ENCODE measurements around the gene CD300LB.

CD300LB gene

DNA sequence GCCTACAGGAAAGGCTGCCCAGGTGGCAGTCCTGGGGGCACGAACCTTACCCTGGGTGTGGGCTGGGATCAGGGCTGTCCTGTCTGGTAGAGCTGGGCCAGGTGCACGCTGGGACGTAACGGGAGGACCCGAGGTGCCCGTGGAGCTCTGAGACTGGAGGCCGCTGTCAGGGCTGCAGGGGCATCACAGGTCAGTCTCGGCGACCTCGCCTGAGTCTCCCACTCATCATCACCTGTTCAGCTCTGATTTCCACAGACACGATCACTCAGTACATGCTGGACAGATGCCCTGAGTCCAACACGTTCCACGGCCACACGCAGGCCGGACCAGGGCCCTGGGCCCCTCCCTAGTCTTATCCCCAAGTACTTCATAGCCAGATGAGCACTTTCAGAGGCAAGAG is 19.3 kb upstream of the CD300LB start:
- no peak for DNase-seq (ENCODE audit: low read depth in 4 of 4, low spot score in 1 of 4)

DNA sequence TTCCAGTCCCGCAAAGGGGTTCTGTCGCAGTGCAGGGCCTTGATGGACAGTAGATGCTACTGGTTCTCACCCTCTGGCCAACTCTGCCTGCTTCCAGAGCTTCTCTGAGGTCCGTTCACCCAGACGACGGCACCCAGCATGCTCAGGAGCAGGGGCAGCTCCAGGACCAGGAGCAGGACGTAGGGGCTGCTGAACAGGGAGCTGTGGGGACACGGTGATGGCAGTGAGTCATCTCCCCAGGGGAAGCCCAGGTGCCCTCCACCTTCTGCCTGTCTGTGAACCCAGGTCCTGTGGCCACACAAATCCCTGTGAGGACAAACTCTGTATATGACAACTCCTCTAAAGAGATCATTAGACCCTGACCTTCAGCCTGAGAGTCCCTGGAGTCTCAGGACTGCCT is 18.1 kb upstream of the CD300LB start:
- DNase-seq (ENCODE audit: low read depth in 4 of 4, low spot score in 1 of 4), result no peak

DNA sequence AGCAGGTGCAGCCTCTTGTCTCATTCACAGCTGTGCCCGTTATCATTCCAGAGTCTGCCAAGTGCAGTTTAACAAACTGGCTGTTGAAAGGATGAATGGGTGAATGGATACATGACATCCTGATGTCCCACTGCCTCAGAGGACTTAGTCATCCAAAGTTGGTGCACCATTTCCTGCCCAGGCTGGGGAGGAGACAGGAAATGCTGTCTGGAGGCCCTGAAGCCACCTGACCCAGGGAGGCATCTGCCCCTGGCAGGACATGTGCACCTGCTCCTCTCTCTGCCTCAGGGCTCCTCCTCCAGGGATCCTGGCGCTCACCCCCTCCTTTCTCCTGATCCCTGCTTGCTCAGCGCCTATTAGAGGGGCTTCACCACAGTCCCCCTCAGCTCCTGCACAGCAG is 16.5 kb upstream of the CD300LB start:
- no peak for DNase-seq (ENCODE audit: low read depth in 4 of 4, low spot score in 1 of 4)

- no peak for DNase-seq (ENCODE audit: low read depth in 4 of 4, low spot score in 1 of 4)
Measured at GRCh38 chr17:74547264-74547663, 16.0 kb upstream of the CD300LB start.

DNA sequence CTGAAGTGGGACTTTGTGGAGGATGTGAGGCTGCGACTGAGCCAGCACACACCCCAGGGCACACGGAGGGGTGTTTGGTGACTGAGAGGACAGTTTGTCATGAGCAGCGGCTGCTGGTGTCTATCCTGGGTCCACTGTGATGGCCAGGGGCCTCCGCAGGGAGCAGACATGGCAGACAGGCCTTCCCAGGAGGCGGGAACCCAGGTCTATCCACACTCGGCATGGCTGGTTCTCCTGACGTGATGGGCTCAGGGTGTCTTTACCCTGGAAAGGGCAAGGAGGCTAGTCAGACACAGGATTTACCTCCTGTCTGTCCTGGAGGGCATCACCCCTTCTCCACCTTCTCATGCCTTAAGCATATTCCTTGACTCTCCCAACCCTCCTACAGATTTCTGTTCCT is 15.3 kb upstream of the CD300LB start:
- no peak for DNase-seq (ENCODE audit: low read depth in 4 of 4, low spot score in 1 of 4)

DNA sequence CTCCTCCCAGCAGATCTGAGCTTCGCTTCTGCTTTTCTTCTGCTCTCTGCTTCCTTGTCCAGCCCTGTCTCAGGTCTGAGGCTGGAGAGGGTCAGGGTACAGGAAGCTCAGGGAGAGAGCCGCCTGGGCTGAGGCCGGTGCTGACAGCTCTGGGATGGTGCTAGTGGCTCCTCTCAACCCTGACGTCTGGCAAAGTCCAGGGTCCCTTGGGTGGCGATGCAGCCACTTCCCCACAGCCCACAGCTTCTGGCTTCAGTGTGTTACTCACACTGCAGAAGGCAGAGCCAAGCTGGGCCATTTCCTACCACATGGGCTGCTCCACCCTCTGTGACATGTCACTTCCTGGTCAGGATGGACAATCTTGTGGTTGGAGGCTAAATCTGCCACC is 14.6 kb upstream of the CD300LB start, which contains the start of gene CD300C:
TSS of gene CD300C (minus strand) at position 273 of the 388 bp plus-strand sequence. CDS start 333 bp downstream, outside the sequence.
- DNase-seq (ENCODE audit: low read depth in 4 of 4, low spot score in 1 of 4), result no peak

DNA sequence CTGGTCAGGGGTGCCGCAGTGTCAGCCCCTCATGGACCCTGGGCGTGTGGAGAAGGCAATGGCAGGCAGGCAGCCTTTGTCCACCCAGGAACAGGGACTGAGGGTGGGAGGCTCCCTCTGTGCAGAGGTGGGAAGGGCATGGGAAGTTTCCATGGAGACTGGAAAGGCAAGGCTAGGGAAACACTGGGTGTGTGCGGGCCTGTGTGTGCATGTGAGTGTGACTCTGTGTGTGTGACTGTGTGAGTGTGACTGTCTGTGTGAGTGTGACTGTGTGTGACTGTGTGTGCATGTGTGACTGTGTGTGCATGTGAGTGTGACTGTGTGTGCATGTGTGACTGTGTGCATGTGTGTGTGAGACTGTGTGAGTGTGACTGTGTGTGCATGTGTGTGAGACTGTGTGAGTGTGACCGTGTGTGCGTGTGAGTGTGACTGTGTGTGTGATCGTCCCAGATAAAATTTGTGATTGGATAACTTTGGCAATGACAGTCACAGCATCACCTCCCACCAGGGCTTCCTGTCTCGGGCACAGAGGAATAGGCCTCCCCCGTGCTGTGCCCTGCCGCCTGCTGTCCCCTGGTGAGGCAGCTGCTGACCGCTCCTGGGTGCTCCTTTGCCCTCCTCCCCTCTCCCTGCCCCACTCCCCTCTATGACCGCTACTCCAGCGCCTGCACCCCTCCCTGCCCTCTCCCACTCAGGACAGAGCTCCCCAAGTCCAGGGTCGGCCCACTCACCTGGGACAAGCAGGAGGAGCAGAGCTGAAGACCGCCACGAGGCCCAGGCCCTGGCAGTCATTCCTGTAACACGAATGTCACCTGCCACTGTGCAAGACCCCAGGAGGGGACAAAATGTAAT is 13.9 kb upstream of the CD300LB start:
- DNase-seq (ENCODE audit: low read depth in 4 of 4, low spot score in 1 of 4), result no peak

GRCh38 chr17:74543891-74544760 is 12.9 kb upstream of the CD300LB start:
- no peak for DNase-seq (ENCODE audit: low read depth in 4 of 4, low spot score in 1 of 4)

GRCh38 chr17:74543406-74543805 is 12.1 kb upstream of the CD300LB start:
- DNase-seq (ENCODE audit: low read depth in 4 of 4, low spot score in 1 of 4), result no peak

GRCh38 chr17:74542727-74543383 is 11.6 kb upstream of the CD300LB start:
- no peak for DNase-seq (ENCODE audit: low read depth in 4 of 4, low spot score in 1 of 4)

DNA sequence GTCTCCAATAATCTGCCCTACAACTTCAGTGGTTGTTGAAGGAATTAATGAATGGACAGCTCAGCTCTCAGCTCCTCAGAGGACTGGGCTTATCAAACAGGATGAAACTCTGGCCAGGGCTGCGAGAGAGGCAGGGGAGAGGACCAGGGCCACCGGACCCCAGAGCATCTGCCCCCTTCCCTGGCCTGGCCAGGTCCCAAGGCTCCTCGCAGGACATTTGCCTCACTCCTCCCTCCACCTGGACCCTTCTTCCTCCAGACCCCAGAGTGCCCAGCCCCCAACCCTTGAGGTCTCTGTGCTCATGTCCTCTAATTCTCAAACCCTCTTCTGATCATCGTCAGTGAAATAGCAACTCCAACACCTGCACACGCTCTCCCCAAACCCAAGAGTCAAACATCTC is 10.9 kb upstream of the CD300LB start:
- DNase-seq (ENCODE audit: low read depth in 4 of 4, low spot score in 1 of 4), result no peak

- no peak for DNase-seq (ENCODE audit: low read depth in 4 of 4, low spot score in 1 of 4)
Measured at GRCh38 chr17:74541176-74542111, 10.2 kb upstream of the CD300LB start.

- no peak for DNase-seq (ENCODE audit: low read depth in 4 of 4, low spot score in 1 of 4)
Measured at GRCh38 chr17:74539281-74539820, 8.1 kb upstream of the CD300LB start.

DNA sequence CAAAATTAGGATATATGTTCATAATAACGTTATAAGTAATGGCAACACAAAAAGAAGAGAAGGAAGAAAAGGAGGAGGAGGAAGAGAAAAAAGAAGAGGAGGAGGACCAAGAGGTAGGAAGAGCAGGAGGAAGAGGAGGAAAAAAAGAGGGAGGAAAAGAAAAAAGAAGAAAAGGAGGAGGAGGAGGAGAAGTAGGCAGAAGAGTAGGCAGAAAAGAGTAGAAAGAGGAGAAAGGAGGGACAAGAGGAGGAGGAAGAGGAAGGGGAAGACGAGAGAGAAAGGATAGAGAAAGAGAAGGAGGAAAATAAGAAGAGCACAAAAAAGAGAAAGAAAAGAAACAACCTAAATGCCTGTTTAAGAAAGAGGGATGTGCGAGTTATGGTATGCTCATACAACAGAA is 5.6 kb upstream of the CD300LB start:
- no peak for DNase-seq (ENCODE audit: low read depth in 4 of 4, low spot score in 1 of 4)

- DNase-seq (ENCODE audit: low read depth in 4 of 4, low spot score in 1 of 4), result no peak
Measured at GRCh38 chr17:74532115-74532514, 840 bp upstream of the CD300LB start.

- no peak for DNase-seq (ENCODE audit: low read depth in 4 of 4, low spot score in 1 of 4)
Measured at GRCh38 chr17:74530831-74531150, 484 bp downstream of the CD300LB start.

DNA sequence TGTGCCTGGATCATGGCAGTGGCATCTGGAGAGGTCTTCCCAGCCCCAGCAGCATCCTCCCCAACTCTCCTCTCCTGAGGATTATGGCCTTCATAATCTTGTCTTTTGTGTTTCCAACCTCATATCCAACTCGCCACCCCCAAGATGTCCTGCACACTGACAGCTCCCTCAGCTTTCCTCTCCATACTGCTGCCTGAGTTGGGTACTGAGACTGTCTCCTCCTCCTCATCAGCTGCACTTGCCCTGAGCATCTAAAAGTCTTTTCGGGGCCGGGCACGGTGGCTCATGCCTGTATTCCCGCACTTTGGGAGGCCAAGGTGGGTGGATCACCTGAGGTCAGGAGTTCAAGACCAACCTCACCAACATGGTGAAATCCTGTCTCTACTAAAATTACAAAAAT is 2.0 kb downstream of the CD300LB start:
- DNase-seq (ENCODE audit: low read depth in 4 of 4, low spot score in 1 of 4), result no peak

- no peak for DNase-seq (ENCODE audit: low read depth in 4 of 4, low spot score in 1 of 4)
Measured at GRCh38 chr17:74528491-74529199, 2.6 kb downstream of the CD300LB start.

GRCh38 chr17:74527756-74528155 is 3.5 kb downstream of the CD300LB start:
- no peak for DNase-seq (ENCODE audit: low read depth in 4 of 4, low spot score in 1 of 4)

- DNase-seq (ENCODE audit: low read depth in 4 of 4, low spot score in 1 of 4), result no peak
Measured at GRCh38 chr17:74527081-74527480, 4.2 kb downstream of the CD300LB start.

Measured in stimulated activated CD4-positive, alpha-beta T cell treated with anti-CD3 and anti-CD28 coated beads, Interleukin-1b, Interleukin-23, amount 100 ng/mL, for 24 hours (primary cell).